Mesodermal cell (in vitro differentiated cells): Measurements from ENCODE around the gene UBE2Z. TPM values are rescaled to one million over a fixed set of nuclear protein-coding genes. Genes with fewer than 3 reads are reported as not detected.
"Not testable (repeated sequence)": the region's sequence is repeated elsewhere in the genome, so short reads cannot be mapped to it uniquely, and the experiment has no call there.

Source experiments
- H3K27ac ChIP-seq: 2 replicates; pipeline ENCODE4 v1.7.0; 2013; ENCODE audit warnings: mild to moderate bottlenecking, low read depth, low read length, moderate library complexity; ENCODE audit not compliant: severe bottlenecking
- H3K36me3 ChIP-seq: 2 replicates; pipeline ENCODE4 v1.7.1; 2013; ENCODE audit warnings: mild to moderate bottlenecking, low read length, moderate library complexity; ENCODE audit not compliant: control insufficient read depth, insufficient read depth
- H3K4me1 ChIP-seq: one replicate; pipeline ENCODE4 v1.7.1; 2013; ENCODE audit warnings: mild to moderate bottlenecking, low read length; ENCODE audit not compliant: insufficient read depth, control insufficient read depth, poor library complexity, severe bottlenecking
- H3K4me3 ChIP-seq: 2 replicates; pipeline ENCODE4 v1.7.0; 2013; ENCODE audit warnings: low read length, control low read depth, mild to moderate bottlenecking; ENCODE audit not compliant: insufficient read depth, poor library complexity, severe bottlenecking; ENCODE audit errors: extremely low read depth
- H3K9me3 ChIP-seq: 2 replicates; pipeline ENCODE4 v1.7.1; 2013; ENCODE audit warnings: mild to moderate bottlenecking, low read length, moderate library complexity; ENCODE audit not compliant: control insufficient read depth
- WGBS, 2 experiments: methylation state at CpG; one replicate each; pipeline ENCODE4 v1.1.5; 2013; ENCODE audit warnings: missing lambda C conversion rate in 2 of 2; ENCODE audit not compliant: insufficient coverage in 2 of 2; 5-methylcytosine and 5-hydroxymethylcytosine counted together
- polyA plus RNA-seq, 2 experiments: library from polyadenylated mRNA; stranded (reverse); fragments of 50-300 nt; gene quantifications; one replicate each; pipeline ENCODE4 v1.2.3, GENCODE V29; 2013

The UBE2Z gene
- 73.5 TPM for polyA plus RNA-seq (2013, experiment 1 of 2)
- polyA plus RNA-seq (2013, experiment 2 of 2) = 57.8 TPM

- 0 to 1% methylated on average over 61 to 65 of the region's 81 CpGs for WGBS, 2 experiments
- H3K9me3 ChIP-seq = no peaks in the 10 kb centered on the region
- peak within 1 kb of the TSS; percentile 83 for H3K4me3 ChIP-seq
- peaks cover 37% of the 10 kb centered on the region for H3K36me3 ChIP-seq
- H3K27ac ChIP-seq = peak within 1 kb of the TSS; percentile 95
- peaks cover 15% of the 10 kb centered on the region for H3K4me1 ChIP-seq
Measured at GRCh38 chr17:48908047-48908843, at the start of gene UBE2Z. UBE2Z (plus strand) TSS chr17:48908407; CDS start chr17:48908504, 97 bp downstream.

GRCh38 chr17:48860034-48860433 lies 48.2 kb upstream of the UBE2Z start:
- H3K4me1 ChIP-seq = no peaks in the 10 kb centered on the region
- no peak overlapping the region for H3K4me3 ChIP-seq
- peaks cover 38% of the 10 kb centered on the region for H3K36me3 ChIP-seq
- no peaks in the 10 kb centered on the region for H3K9me3 ChIP-seq
- 92 to 96% methylated on average over 2 of the region's 3 CpGs for WGBS, 2 experiments
- no peak overlapping the region for H3K27ac ChIP-seq

GRCh38 chr17:48860456-48860855 lies 47.8 kb upstream of the UBE2Z start:
- Histone ChIP-seq H3K36me3 (peaks cover 38% of the 10 kb centered on the region), H3K4me3 (no peak overlapping the region), H3K9me3 (no peaks in the 10 kb centered on the region), H3K27ac (no peak overlapping the region), H3K4me1 (no peaks in the 10 kb centered on the region)
- WGBS, 2 experiments = 93 to 97% methylated on average over 2 to 4 of the region's 4 CpGs

- peaks cover 10% of the 10 kb centered on the region for H3K4me1 ChIP-seq
- H3K4me3 ChIP-seq = no peak overlapping the region
- no peak overlapping the region for H3K27ac ChIP-seq
- peaks cover 3% of the 10 kb centered on the region for H3K36me3 ChIP-seq
- 93 to 100% methylated on average over 1 to 3 of the region's 3 CpGs for whole genome bisulfite sequencing, 2 experiments
- H3K9me3 ChIP-seq = no peaks in the 10 kb centered on the region
Measured at GRCh38 chr17:48868916-48869500, 39.2 kb upstream of the UBE2Z start.

- WGBS, 2 experiments = 90 to 95% methylated on average over 4 to 5 of the region's 6 CpGs
- no peaks in the 10 kb centered on the region for H3K9me3 ChIP-seq
- no peak overlapping the region for H3K4me3 ChIP-seq
- no peaks in the 10 kb centered on the region for H3K36me3 ChIP-seq
- H3K27ac ChIP-seq = no peak overlapping the region
- peaks cover 10% of the 10 kb centered on the region for H3K4me1 ChIP-seq
Measured at GRCh38 chr17:48869821-48870318, 38.3 kb upstream of the UBE2Z start.

GRCh38 chr17:48871035-48871550 lies 37.1 kb upstream of the UBE2Z start:
- 100% methylated on average over 1 of the region's 4 CpGs for WGBS, 2 experiments
- Histone ChIP-seq H3K27ac (no peak overlapping the region), H3K4me1 (peaks cover 10% of the 10 kb centered on the region), H3K36me3 (no peaks in the 10 kb centered on the region), H3K4me3 (no peak overlapping the region), H3K9me3 (no peaks in the 10 kb centered on the region)

- Histone ChIP-seq H3K9me3 (no peaks in the 10 kb centered on the region), H3K27ac (no peak overlapping the region), H3K4me1 (peaks cover 10% of the 10 kb centered on the region), H3K4me3 (no peak overlapping the region), H3K36me3 (no peaks in the 10 kb centered on the region)
- 78 to 82% methylated on average over 7 to 9 of the region's 11 CpGs for WGBS, 2 experiments
Measured at GRCh38 chr17:48871551-48872351, 36.5 kb upstream of the UBE2Z start.

GRCh38 chr17:48872409-48872808 lies 35.8 kb upstream of the UBE2Z start:
- not testable (repeated sequence) for H3K4me3 ChIP-seq, H3K27ac ChIP-seq, H3K9me3 ChIP-seq, H3K36me3 ChIP-seq
- WGBS, 2 experiments = 100% methylated on average over 2 of the region's 3 CpGs
- peaks cover 10% of the 10 kb centered on the region for H3K4me1 ChIP-seq

GRCh38 chr17:48873209-48873608 lies 35.0 kb upstream of the UBE2Z start:
- Histone ChIP-seq H3K36me3 (no peaks in the 10 kb centered on the region), H3K4me1 (peaks cover 10% of the 10 kb centered on the region)
- 100% methylated on average over 1 of the region's 1 CpG; no CpG with 5 or more reads in 1 of the 2 experiments for WGBS, 2 experiments

GRCh38 chr17:48873696-48874443 lies 34.3 kb upstream of the UBE2Z start:
- 88 to 92% methylated on average over 2 of the region's 5 CpGs for WGBS, 2 experiments
- Histone ChIP-seq H3K27ac (peak overlapping the region; percentile 43), H3K4me3 (no peak overlapping the region), H3K4me1 (peaks cover 10% of the 10 kb centered on the region), H3K36me3 (no peaks in the 10 kb centered on the region), H3K9me3 (no peaks in the 10 kb centered on the region)

More at GRCh38 chr17:48873209-48873608, 35.0 kb upstream of the UBE2Z start:
- no peak overlapping the region for H3K4me3 ChIP-seq
- peak overlapping the region; percentile 43 for H3K27ac ChIP-seq
- H3K9me3 ChIP-seq = no peaks in the 10 kb centered on the region
